Thoracic aorta endothelial cell (primary cell): ENCODE results near the gene PNMA6A. TPM values are rescaled to one million over a fixed set of nuclear protein-coding genes. Genes with fewer than 3 reads are reported as not detected.

Experiments
- small RNA-seq: library from RNA; depleted of rRNA; stranded (forward); fragments of <200 nt; gene quantifications from one replicate; pipeline ENCODE3, GENCODE V24; 2012
- total RNA-seq: library from RNA; depleted of rRNA; stranded (reverse); fragments of >200 nt; gene quantifications from 2 replicates; pipeline ENCODE4 v1.2.3, GENCODE V29; 2012

Gene PNMA6A
- 0.40 and 0.93 TPM in 2 replicates for total RNA-seq

GRCh38 chrX:153071909-153072583, at the start of gene PNMA6A:
Gene PNMA6A (plus strand): TSS chrX:153072454. CDS start chrX:153073063, 609 bp downstream.

DNA sequence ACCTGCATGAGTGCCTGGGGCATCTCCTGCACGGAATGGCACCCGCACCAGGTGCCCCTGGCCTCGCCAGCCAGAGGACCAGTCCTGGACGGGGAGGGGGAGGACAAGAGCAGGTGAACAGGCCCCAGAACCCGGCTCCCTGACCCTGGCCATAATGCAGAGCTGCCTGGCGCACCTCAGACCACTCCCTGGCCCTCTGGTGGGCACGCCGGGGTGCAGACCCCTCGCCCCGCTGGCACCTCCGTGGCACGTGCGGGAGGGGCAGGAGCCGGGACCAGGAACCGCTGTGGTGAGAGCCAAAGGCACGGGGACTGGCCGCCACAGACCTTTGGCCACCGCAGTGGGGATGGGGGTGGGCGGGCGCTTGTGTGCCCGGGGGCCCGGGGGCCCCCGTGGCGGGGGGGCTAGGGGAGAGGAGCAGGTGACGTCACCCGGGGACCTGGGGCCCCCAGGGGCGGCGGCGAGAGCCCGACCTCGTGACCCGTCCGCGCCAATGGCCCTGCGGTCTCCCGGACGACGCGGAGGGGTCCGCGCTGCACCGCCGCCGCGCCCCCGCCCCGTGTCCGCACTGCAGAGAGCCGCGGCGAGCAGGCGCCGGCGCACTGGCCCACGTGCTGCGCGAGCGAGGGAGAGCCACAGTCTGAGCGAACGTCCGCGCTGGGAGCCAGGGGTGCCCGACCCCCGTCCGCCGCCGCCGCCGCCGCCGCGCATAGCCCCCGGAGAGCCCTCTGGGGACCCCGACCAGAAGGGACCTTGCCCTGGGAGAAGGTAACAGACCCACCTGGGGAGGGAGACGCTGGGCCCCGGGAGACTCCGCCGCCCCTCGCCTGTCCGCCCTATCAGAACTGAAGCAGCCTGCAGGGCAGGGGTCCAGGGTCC, 16.1 kb upstream of the PNMA6A start, which contains the start of gene PNMA3:
PNMA3 (plus strand) TSS at position 600 of the 879 bp plus-strand sequence. CDS start 586 bp downstream, outside the sequence.

Small RNA genes lying within 50 kb of the gene (small RNA-seq; reads per million reads assigned to genes)
- gene AC243428.1 = not detected

Other genes starting within 250 kb of the PNMA6A start
- gene CETN2, start 241.7 kb upstream of the PNMA6A start, total RNA-seq = 35.7 and 41.9 TPM in 2 replicates
- 21.9 and 33.3 TPM in 2 replicates for gene NSDHL, start 241.4 kb upstream of the PNMA6A start, total RNA-seq
- 29.1 and 64.0 TPM in 2 replicates for gene ZNF185, start 174.4 kb upstream of the PNMA6A start, total RNA-seq
- gene PNMA5, start 78.3 kb upstream of the PNMA6A start, total RNA-seq = not detected in 2 replicates
- not detected in 2 replicates for gene PNMA3, start 16.0 kb upstream of the PNMA6A start, total RNA-seq
- gene MAGEA1, start 106.8 kb downstream of the PNMA6A start, total RNA-seq = not detected in 2 replicates
- not detected in 2 replicates for gene PNMA6F, start 249.3 kb downstream of the PNMA6A start, total RNA-seq